Measurements from ENCODE around the gene IL10RA. TPM values are rescaled to one million over a fixed set of nuclear protein-coding genes. Genes with fewer than 3 reads are reported as not detected.
A peak's percentile ranks its signal among the peaks of the same experiment; 100 is the strongest.
"Not testable (repeated sequence)": the region's sequence is repeated elsewhere in the genome, so short reads cannot be mapped to it uniquely, and the experiment has no call there.

The IL10RA gene
- total and polyA plus RNA-seq, 3 donors from 2014 or later, result 3.6 to 12.8 (median 7.6) TPM

DNA sequence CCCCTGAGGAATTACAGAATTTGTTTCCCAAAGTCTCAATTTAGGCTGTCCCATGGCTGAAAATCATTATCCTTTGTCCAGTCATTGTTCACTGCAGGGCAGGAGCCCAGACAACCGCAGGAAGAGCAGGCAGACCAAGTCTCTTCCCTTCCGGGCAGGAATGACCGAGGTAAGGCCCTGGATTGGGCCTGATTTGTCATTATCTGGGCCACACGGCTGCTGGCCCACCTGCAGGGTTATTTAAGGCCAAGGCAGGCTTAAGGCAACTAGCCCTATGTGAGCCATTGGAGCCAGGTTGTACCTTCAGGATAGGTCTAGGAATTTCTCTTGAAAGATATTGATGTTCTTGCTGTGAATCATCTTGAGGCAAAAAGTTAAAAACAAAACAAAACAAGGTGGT lies 9.7 kb upstream of the IL10RA start:
- H3K27ac ChIP-seq, result no peak overlapping the region
- no peaks in the 10 kb centered on the region for H3K27me3 ChIP-seq
- H3K4me3 ChIP-seq, result no peak overlapping the region
- H3K4me1 ChIP-seq, result no peaks in the 10 kb centered on the region
- no peaks in the 10 kb centered on the region for H3K9me3 ChIP-seq
- intact Hi-C loops (cut with DNase I; ENCODE audit: low total_unique reads), result no loop called here
- 86 to 89% methylated on average over 3 to 4 of the region's 4 CpGs for WGBS, 2 donors
- DNase-seq, result no peak
- H3K36me3 ChIP-seq (ENCODE audit: low read depth, missing control alignments), result no peaks in the 10 kb centered on the region
- TF ChIP-seq POLR2A (IDR thresholded peaks at IDR 0.05), result no peak
- TF ChIP-seq, protein P1, sequence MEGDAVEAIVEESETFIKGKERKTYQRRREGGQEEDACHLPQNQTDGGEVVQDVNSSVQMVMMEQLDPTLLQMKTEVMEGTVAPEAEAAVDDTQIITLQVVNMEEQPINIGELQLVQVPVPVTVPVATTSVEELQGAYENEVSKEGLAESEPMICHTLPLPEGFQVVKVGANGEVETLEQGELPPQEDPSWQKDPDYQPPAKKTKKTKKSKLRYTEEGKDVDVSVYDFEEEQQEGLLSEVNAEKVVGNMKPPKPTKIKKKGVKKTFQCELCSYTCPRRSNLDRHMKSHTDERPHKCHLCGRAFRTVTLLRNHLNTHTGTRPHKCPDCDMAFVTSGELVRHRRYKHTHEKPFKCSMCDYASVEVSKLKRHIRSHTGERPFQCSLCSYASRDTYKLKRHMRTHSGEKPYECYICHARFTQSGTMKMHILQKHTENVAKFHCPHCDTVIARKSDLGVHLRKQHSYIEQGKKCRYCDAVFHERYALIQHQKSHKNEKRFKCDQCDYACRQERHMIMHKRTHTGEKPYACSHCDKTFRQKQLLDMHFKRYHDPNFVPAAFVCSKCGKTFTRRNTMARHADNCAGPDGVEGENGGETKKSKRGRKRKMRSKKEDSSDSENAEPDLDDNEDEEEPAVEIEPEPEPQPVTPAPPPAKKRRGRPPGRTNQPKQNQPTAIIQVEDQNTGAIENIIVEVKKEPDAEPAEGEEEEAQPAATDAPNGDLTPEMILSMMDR (IDR thresholded peaks at IDR 0.05), result no peak

DNA sequence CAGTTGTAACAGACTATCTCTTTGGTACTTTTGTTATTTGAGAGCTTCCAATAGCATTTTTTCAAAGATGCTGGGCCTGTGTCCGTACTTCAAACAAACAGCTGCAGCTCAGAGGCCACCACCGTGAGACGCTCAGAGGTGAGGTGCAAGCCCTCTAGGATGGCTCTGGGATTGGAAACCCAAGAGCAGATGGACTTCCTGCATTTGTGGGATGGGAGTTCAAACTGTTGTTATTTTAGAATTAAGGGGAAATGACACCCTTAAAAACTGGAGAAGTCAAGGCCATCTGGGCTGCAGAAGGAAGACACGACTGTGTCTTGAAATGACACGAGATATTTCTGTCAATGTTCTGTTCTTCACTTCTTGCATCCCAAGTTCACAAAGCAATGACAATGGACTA lies 9.2 kb upstream of the IL10RA start:
- Histone ChIP-seq H3K27me3 (no peaks in the 10 kb centered on the region), H3K27ac (no peak overlapping the region), H3K9me3 (no peaks in the 10 kb centered on the region), H3K4me1 (no peaks in the 10 kb centered on the region), H3K36me3 (ENCODE audit: low read depth, missing control alignments) (no peaks in the 10 kb centered on the region), H3K4me3 (no peak overlapping the region)
- TF ChIP-seq, protein P1 (IDR thresholded peaks at IDR 0.05), result no peak
- intact Hi-C loops (cut with DNase I; ENCODE audit: low total_unique reads), result no loop called here
- no peak for DNase-seq
- 82 to 93% methylated on average over 5 of the region's 5 CpGs for WGBS, 2 donors

DNA sequence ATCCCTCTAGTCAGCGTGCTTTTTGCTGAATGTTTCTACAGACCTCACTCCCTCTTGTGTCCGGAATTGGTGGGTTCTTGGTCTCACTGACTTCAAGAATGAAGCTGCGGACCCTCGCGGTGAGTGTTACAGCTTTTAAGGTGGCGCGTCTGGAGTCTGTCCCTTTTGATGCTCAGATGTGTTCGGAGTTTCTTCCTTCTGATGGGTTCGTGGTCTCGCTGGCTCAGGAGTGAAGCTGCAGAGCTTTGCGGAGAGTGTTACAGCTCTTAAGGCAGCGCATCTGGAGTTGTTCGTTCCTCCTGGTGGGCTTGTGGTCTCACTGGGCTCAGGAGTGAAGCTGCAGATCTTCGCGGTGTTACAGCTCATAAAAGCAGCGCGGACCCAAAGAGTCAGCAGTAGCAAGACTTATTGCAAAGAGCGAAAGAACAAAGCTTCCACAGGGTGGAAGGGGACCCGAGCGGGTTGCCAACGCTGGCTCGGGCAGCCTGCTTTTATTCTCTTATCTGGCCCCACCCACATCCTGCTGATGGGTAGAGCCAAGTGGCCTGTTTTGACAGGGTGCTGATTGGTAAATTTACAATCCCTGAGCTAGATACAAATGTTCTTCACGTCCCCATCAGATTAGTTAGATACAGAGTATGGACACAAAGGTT lies 8.5 kb upstream of the IL10RA start:
- intact Hi-C loops (cut with DNase I; ENCODE audit: low total_unique reads); H3K27ac ChIP-seq; DNase-seq; H3K27me3 ChIP-seq; H3K4me3 ChIP-seq; H3K9me3 ChIP-seq; H3K4me1 ChIP-seq; H3K36me3 ChIP-seq (ENCODE audit: low read depth, missing control alignments): not testable (repeated sequence)
- 59 to 77% methylated on average over 14 to 23 of the region's 23 CpGs for WGBS, 2 donors

DNA sequence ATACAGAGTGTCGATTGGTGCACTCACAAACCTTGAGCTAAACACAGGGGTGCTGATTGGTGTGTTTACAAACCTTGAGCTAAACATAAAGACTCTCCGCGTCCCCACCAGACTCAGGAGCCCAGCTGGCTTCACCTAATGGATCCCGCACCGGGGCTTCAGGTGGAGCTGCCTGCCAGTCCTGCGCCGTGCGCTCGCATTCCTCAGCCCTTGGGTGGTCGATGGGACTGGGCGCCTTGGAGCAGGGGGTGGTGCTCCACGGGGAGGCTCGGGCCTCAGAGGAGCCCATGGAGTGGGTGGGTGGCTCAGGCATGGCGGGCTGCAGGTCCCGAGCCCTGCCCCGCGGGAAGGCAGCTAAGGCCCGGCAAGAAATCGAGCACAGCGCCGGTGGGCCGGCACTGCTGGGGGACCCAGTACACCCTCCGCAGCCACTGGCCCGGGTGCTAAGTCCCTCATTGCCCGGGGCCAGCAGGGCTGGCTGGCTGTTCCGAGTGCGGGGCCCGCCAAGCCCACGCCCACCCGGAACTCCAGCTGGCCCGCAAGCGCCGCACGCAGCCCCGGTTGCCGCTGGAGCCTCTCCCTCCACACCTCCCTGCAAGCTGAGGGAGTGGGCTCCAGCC lies 7.8 kb upstream of the IL10RA start:
- H3K27ac ChIP-seq; H3K4me1 ChIP-seq; H3K36me3 ChIP-seq (ENCODE audit: low read depth, missing control alignments); H3K9me3 ChIP-seq; DNase-seq; H3K27me3 ChIP-seq; intact Hi-C loops (cut with DNase I; ENCODE audit: low total_unique reads): not testable (repeated sequence)
- WGBS, 2 donors, result 50 to 61% methylated on average over 2 to 20 of the region's 36 CpGs
- H3K4me3 ChIP-seq, result peak overlapping the region in 1 of 2 donors; percentile 31

DNA sequence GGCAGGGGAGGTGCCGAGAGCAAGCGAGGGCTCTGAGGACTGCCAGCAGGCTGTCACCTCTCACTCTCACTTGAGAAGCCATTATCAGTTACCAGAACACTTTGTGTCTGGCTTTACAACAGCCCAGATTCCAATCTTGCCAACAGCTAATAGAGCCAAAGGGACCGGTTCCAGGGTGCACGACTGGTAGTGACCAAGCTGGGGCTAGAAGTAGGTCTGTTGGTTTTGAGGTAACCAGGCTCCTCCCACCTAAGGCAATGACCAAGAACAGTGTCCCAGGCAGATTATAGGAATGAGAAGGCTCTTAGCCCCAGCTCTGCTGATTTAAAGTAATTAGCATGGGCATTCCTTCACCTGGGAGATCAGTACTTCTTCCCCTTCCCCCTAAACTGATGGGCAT lies 7.2 kb upstream of the IL10RA start:
- 49 to 56% methylated on average over 2 to 4 of the region's 4 CpGs for WGBS, 2 donors
- TF ChIP-seq, protein P1 (IDR thresholded peaks at IDR 0.05), result no peak
- no peak for TF ChIP-seq POLR2A (IDR thresholded peaks at IDR 0.05)
- intact Hi-C loops (cut with DNase I; ENCODE audit: low total_unique reads), result no loop called here

More for the DNA sequence above, 7.2 kb upstream of the IL10RA start:
- no peak overlapping the region for H3K27ac ChIP-seq
- H3K9me3 ChIP-seq, result no peaks in the 10 kb centered on the region
- no peaks in the 10 kb centered on the region for H3K4me1 ChIP-seq
- no peaks in the 10 kb centered on the region for H3K36me3 ChIP-seq (ENCODE audit: low read depth, missing control alignments)
- no peaks in the 10 kb centered on the region for H3K27me3 ChIP-seq
- DNase-seq, result no peak
- no peak overlapping the region for H3K4me3 ChIP-seq
